Body of pancreas (tissue), 4 donors: ENCODE measurements around the gene PIWIL4. TPM values are rescaled to one million over a fixed set of nuclear protein-coding genes. Genes with fewer than 3 reads are reported as not detected.

Experiments
- ATAC-seq: fragments of 150-250 bp; one replicate; pipeline ENCODE4 v1.9.1; 2016
- DNase-seq, 4 donors: peaks; one replicate each; pipeline ENCODE4 v3.0.0-alpha.2; 2019
- H3K27ac ChIP-seq, 4 donors: fragments of 200-600 bp; sonication (generic); 1 replicate in 3 of 4; 2 replicates in 1 of 4; pipeline versions ENCODE4 v1.5.1 to v1.6.1; 2016 to 2019; ENCODE audit warnings: mild to moderate bottlenecking in 1 of 4, mixed read lengths in 1 of 4, moderate library complexity in 1 of 4
- H3K27me3 ChIP-seq, 2 donors: fragments of 200-600 bp; sonication (generic); one replicate each; pipeline ENCODE4 v1.6.0; 2016; ENCODE audit warnings: mild to moderate bottlenecking in 1 of 2
- H3K36me3 ChIP-seq, 2 donors: fragments of 200-600 bp; sonication (generic); replicated peaks in 1 of 2; 2 replicates each; pipeline ENCODE4 v1.5.1; 2016; ENCODE audit warnings: low read depth in 2 of 2; ENCODE audit not compliant: insufficient read depth in 1 of 2
- H3K4me1 ChIP-seq: fragments of 200-600 bp; sonication (generic); one replicate; pipeline ENCODE4 v1.6.0; 2016
- H3K4me3 ChIP-seq, 2 donors: fragments of 200-600 bp; sonication (generic); 1 replicate in 1 of 2; 2 replicates in 1 of 2; pipeline ENCODE4 v1.5.1; 2016 to 2019
- H3K9me3 ChIP-seq, 3 donors: fragments of 200-600 bp; sonication (generic); 1 replicate in 2 of 3; 2 replicates in 1 of 3; pipeline ENCODE4 v1.5.1; 2016
- POLR2A ChIP-seq, 3 donors: fragments of 450-650 bp; IDR thresholded peaks; one replicate each; pipeline ENCODE4 v1.6.1; 2016; ENCODE audit warnings: antibody characterized with exemption in 3 of 3, mild to moderate bottlenecking in 2 of 3
- WGBS, 2 donors: methylation state at CpG; one replicate each; pipeline ENCODE4 v1.1.5; 2017; 5-methylcytosine and 5-hydroxymethylcytosine counted together
- intact Hi-C: fragments of 100-400 bp; cut with DNase I; formaldehyde crosslinking; loops from one replicate; pipeline ENCODE4 v1.15.1; 2023
- total RNA-seq, 2 donors: library from RNA; depleted of rRNA; stranded (reverse); fragments of >200 nt; gene quantifications; one replicate each; pipeline ENCODE4 v1.1.0, GENCODE V29; 2016
- TF ChIP-seq, protein P1 (sequence below), 7 experiments: fragments of 450-650 bp in 4 of 7; fragments of 200-600 bp in 3 of 7; sonication (generic) in 3 of 7; IDR thresholded peaks; one replicate each; pipeline ENCODE4 v1.5.1; 2016 to 2019; ENCODE audit warnings: antibody characterized with exemption in 7 of 7

The PIWIL4 gene
- total RNA-seq, 2 donors from 2014 or later, result 6.5 to 13.2 TPM

DNA sequence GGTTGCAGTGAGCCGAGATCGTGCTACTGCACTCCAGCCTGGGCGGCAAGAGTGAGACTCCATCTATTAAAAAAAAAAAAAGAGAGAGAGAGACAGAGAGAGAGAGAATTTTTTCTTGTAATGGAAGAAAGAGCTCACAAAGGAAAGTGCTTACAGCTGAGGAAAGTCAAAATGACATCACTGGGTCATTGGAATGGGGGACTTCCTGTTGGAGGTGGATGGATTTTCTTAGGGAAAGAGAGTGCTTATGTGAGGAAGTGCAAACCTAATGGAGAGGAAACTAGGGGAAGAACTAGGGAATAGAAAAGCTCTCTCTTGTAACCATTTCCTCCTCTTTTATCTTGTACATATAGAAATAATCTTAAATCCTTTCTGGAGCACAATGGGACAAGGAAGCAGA, 6.3 kb upstream of the PIWIL4 start:
- ATAC-seq, result no peak

DNA sequence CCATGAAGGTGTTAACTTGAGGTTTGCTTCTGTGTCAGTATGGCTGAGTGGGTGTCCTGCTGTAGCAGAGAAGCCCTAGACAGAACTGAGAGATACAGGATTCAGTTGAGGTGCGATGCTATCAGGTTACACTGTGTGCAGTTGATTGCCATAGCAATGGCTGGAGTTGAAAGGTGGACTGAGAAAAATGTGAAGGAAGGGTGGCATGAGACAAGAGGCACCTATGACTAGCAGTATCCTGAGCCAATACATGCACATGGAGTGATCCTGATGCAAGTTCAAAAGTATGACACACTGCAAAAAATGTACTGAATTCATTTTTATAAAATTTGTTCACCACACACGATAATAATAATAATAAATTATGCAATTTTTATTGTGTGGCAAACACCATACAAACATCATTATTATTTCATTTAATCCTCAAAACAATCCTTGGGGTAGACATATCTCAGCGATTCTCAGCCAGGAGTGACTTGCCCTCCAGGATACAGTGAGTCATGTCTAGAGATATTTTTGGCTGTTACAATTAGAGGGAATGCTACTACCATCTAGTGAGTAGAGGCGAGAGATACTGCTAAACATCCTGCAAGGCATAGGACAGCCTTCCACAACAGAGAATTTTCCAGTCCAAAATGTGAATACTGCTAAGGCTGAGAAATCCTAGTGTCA, 3.9 kb upstream of the PIWIL4 start:
- H3K27ac ChIP-seq, result no peak overlapping the region
- DNase-seq, result no peak
- no peak overlapping the region for H3K4me3 ChIP-seq
- no peaks in the 10 kb centered on the region for H3K27me3 ChIP-seq
- 72 to 79% methylated on average over 4 of the region's 4 CpGs for WGBS, 2 donors
- TF ChIP-seq, protein P1, sequence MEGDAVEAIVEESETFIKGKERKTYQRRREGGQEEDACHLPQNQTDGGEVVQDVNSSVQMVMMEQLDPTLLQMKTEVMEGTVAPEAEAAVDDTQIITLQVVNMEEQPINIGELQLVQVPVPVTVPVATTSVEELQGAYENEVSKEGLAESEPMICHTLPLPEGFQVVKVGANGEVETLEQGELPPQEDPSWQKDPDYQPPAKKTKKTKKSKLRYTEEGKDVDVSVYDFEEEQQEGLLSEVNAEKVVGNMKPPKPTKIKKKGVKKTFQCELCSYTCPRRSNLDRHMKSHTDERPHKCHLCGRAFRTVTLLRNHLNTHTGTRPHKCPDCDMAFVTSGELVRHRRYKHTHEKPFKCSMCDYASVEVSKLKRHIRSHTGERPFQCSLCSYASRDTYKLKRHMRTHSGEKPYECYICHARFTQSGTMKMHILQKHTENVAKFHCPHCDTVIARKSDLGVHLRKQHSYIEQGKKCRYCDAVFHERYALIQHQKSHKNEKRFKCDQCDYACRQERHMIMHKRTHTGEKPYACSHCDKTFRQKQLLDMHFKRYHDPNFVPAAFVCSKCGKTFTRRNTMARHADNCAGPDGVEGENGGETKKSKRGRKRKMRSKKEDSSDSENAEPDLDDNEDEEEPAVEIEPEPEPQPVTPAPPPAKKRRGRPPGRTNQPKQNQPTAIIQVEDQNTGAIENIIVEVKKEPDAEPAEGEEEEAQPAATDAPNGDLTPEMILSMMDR (IDR thresholded peaks at IDR 0.05), result no peak
- no peak for TF ChIP-seq POLR2A (IDR thresholded peaks at IDR 0.05)
- no peaks in the 10 kb centered on the region for H3K4me1 ChIP-seq
- intact Hi-C loops, result no loop called here
- H3K36me3 ChIP-seq, result no peaks in the 10 kb centered on the region
- no peaks in the 10 kb centered on the region for H3K9me3 ChIP-seq
- peak; percentile 35 for ATAC-seq

More for the DNA sequence above, 6.3 kb upstream of the PIWIL4 start:
- no peak for DNase-seq
- H3K27me3 ChIP-seq, result no peaks in the 10 kb centered on the region
- WGBS, 2 donors, result 93% methylated on average over 3 of the region's 3 CpGs
- no peaks in the 10 kb centered on the region for H3K36me3 ChIP-seq
- H3K27ac ChIP-seq, result no peak overlapping the region
- H3K9me3 ChIP-seq, result no peaks in the 10 kb centered on the region
- intact Hi-C loops, result no loop called here
- no peaks in the 10 kb centered on the region for H3K4me1 ChIP-seq
- no peak for TF ChIP-seq POLR2A (IDR thresholded peaks at IDR 0.05)
- TF ChIP-seq, protein P1 (IDR thresholded peaks at IDR 0.05), result no peak
- no peak overlapping the region for H3K4me3 ChIP-seq

DNA sequence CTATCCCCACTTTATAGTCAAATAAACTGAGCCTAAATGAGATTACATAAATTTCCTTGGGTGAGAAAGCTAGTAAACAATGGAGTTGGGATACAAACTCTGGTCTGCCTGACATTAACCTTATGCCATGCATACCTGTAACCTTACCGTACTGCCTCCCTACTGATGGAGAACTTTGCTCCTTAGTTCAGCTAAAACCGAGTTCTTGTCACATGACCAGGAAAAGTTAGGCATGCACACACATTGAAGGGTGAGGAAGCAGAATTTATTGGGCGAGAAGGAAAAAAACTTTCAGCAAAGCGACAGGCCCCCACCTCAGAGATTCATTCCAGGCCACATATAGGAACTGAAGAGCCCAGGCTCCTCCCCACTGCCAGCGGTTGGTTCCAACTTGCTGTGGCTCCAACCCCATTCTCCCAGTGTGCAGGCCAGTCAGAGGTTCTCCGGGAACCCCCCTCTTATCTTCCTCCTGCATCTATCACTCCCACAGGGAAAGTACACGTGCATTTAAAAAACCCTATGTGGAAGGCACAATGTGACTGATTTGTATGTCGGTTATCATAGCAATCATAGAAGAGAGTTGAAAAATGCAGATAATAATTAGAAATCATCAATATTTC, 3.2 kb upstream of the PIWIL4 start:
- intact Hi-C loops, result no loop called here
- Histone ChIP-seq H3K4me1 (no peaks in the 10 kb centered on the region), H3K36me3 (no peaks in the 10 kb centered on the region), H3K27me3 (no peaks in the 10 kb centered on the region), H3K9me3 (no peaks in the 10 kb centered on the region), H3K27ac (no peak overlapping the region), H3K4me3 (no peak overlapping the region)
- TF ChIP-seq POLR2A (IDR thresholded peaks at IDR 0.05), result no peak
- TF ChIP-seq, protein P1 (IDR thresholded peaks at IDR 0.05), result no peak
- 65 to 76% methylated on average over 8 of the region's 8 CpGs for WGBS, 2 donors
- ATAC-seq, result no peak
- no peak for DNase-seq

DNA sequence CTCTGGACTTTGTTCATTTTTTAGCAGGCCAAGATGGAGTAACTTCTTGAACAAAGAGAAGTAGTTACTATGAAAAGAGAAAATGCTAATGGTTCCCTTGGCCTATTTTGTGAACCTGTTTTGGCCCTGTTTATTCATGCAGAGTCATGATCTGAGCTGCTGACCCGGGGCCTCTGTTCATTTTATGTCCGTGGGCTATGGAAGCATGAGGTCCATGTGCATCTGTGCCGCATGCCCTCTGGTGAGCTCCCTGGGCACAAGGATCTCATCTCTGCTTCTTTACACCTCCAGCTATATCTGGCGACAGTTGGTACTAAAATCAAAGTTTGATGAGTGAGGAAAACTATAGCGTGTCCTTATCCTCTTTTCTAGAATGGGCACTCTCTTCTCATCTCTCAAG, 1.0 kb downstream of the PIWIL4 start:
- ATAC-seq, result no peak
- intact Hi-C loops, result no loop called here

More for the DNA sequence above, 1.0 kb downstream of the PIWIL4 start:
- no peaks in the 10 kb centered on the region for H3K36me3 ChIP-seq
- no peak for DNase-seq
- H3K4me3 ChIP-seq, result no peak overlapping the region
- 91 to 96% methylated on average over 5 of the region's 5 CpGs for WGBS, 2 donors
- no peaks in the 10 kb centered on the region for H3K9me3 ChIP-seq
- no peaks in the 10 kb centered on the region for H3K27me3 ChIP-seq
- no peak for TF ChIP-seq POLR2A (IDR thresholded peaks at IDR 0.05)
- TF ChIP-seq, protein P1 (IDR thresholded peaks at IDR 0.05), result no peak
- H3K27ac ChIP-seq, result no peak overlapping the region
- H3K4me1 ChIP-seq, result no peaks in the 10 kb centered on the region
